Gastroesophageal sphincter (tissue), 4 donors: ENCODE data around the gene INPP4B. TPM values are rescaled to one million over a fixed set of nuclear protein-coding genes. Genes with fewer than 3 reads are reported as not detected.
"Not testable (repeated sequence)": the region's sequence is repeated elsewhere in the genome, so short reads cannot be mapped to it uniquely, and the experiment has no call there.

Experiments
- ATAC-seq: fragments of 150-250 bp; one replicate; pipeline ENCODE4 v1.9.1; 2016; ENCODE audit warnings: mild to moderate bottlenecking, moderate library complexity
- H3K27ac ChIP-seq, 4 donors: fragments of 200-600 bp; sonication (generic) in 3 of 4; 1 replicate in 3 of 4; 2 replicates in 1 of 4; pipeline ENCODE4 v1.5.1; 2016 to 2019
- H3K27me3 ChIP-seq: fragments of 200-600 bp; sonication (generic); one replicate; pipeline ENCODE4 v1.5.1; 2019
- H3K36me3 ChIP-seq, 2 donors: fragments of 200-600 bp; sonication (generic); one replicate each; pipeline ENCODE4 v1.5.1; 2019; ENCODE audit warnings: control low read depth in 1 of 2
- H3K4me1 ChIP-seq, 3 donors: fragments of 200-600 bp; sonication (generic); 1 replicate in 2 of 3; 2 replicates in 1 of 3; pipeline ENCODE4 v1.5.1; 2016 to 2019; ENCODE audit warnings: control low read depth in 2 of 3
- H3K4me3 ChIP-seq, 2 donors: fragments of 200-600 bp; sonication (generic); one replicate each; pipeline ENCODE4 v1.5.1; 2019; ENCODE audit warnings: mild to moderate bottlenecking in 1 of 2, moderate library complexity in 1 of 2
- H3K9me3 ChIP-seq, 3 donors: fragments of 200-600 bp; sonication (generic); one replicate each; pipeline ENCODE4 v1.5.1; 2017 to 2019; ENCODE audit warnings: control low read depth in 2 of 3
- CTCF ChIP-seq, 4 experiments: fragments of 200-600 bp in 2 of 4; fragments of 450-650 bp in 2 of 4; sonication (generic) in 1 of 4; IDR thresholded peaks; one replicate each; pipeline ENCODE4 v1.5.1; 2017 to 2019; ENCODE audit warnings: antibody characterized with exemption in 4 of 4, mild to moderate bottlenecking in 2 of 4, moderate library complexity in 2 of 4
- EP300 ChIP-seq: sonication (generic); formaldehyde crosslinking; IDR thresholded peaks from one replicate; pipeline ENCODE4 v1.6.1; 2017; ENCODE audit warnings: antibody characterized with exemption, mild to moderate bottlenecking
- POLR2A ChIP-seq, 2 donors: fragments of 450-650 bp; IDR thresholded peaks; one replicate each; pipeline ENCODE4 v1.6.1; 2017; ENCODE audit warnings: antibody characterized with exemption in 2 of 2, mild to moderate bottlenecking in 2 of 2, moderate library complexity in 1 of 2
- POLR2AphosphoS5 ChIP-seq: sonication (generic); formaldehyde crosslinking; IDR thresholded peaks from one replicate; pipeline ENCODE4 v1.6.1; 2017; ENCODE audit warnings: antibody characterized with exemption
- WGBS, 2 donors: methylation state at CpG; one replicate each; pipeline ENCODE4 v1.1.5; 2018; ENCODE audit warnings: low coverage in 1 of 2; 5-methylcytosine and 5-hydroxymethylcytosine counted together
- total RNA-seq, 4 donors: library from RNA; depleted of rRNA; stranded (reverse); fragments of >200 nt; gene quantifications; one replicate each; pipeline ENCODE4 v1.1.0, GENCODE V29; 2016

The INPP4B gene
- total RNA-seq, 4 donors from 2014 or later = 17.6 to 63.8 (median 31.3) TPM

- Histone ChIP-seq H3K4me3 (no peak overlapping the region), H3K27me3 (no peaks in the 10 kb centered on the region), H3K9me3 (no peaks in the 10 kb centered on the region), H3K36me3 (no peaks in the 10 kb centered on the region), H3K27ac (no peak overlapping the region), H3K4me1 (no peaks in the 10 kb centered on the region)
- TF ChIP-seq EP300 (no peak), POLR2A (IDR thresholded peaks at IDR 0.05) (no peak), CTCF (IDR thresholded peaks at IDR 0.05) (no peak), POLR2AphosphoS5 (no peak)
- WGBS, 2 donors = 49 to 65% methylated on average over 2 of the region's 2 CpGs
- ATAC-seq = no peak
Observed at GRCh38 chr4:142809559-142809958, 36.5 kb downstream of the INPP4B start.

GRCh38 chr4:142803879-142804278, 42.2 kb downstream of the INPP4B start:
- not testable (repeated sequence) for H3K27ac ChIP-seq, H3K9me3 ChIP-seq, H3K27me3 ChIP-seq, H3K36me3 ChIP-seq, ATAC-seq, H3K4me1 ChIP-seq, H3K4me3 ChIP-seq
- 95 to 98% methylated on average over 5 of the region's 5 CpGs for WGBS, 2 donors

- Histone ChIP-seq H3K27ac (no peak overlapping the region), H3K9me3 (no peaks in the 10 kb centered on the region), H3K4me1 (no peaks in the 10 kb centered on the region), H3K27me3 (no peaks in the 10 kb centered on the region), H3K4me3 (no peak overlapping the region), H3K36me3 (no peaks in the 10 kb centered on the region)
- WGBS, 2 donors = 85 to 100% methylated on average over 2 of the region's 2 CpGs
- TF ChIP-seq CTCF (IDR thresholded peaks at IDR 0.05) (no peak), POLR2A (IDR thresholded peaks at IDR 0.05) (no peak), EP300 (no peak), POLR2AphosphoS5 (no peak)
- ATAC-seq = no peak
Observed at GRCh38 chr4:142801966-142802365, 44.1 kb downstream of the INPP4B start.

GRCh38 chr4:142781114-142781513, 65.0 kb downstream of the INPP4B start:
- Histone ChIP-seq H3K4me3 (no peak overlapping the region), H3K9me3 (no peaks in the 10 kb centered on the region), H3K36me3 (no peaks in the 10 kb centered on the region), H3K27ac (no peak overlapping the region), H3K27me3 (no peaks in the 10 kb centered on the region), H3K4me1 (peaks cover 0 to 14% (median 0%) of the 10 kb centered on the region in 3 donors)
- no peak for ATAC-seq
- TF ChIP-seq POLR2A (IDR thresholded peaks at IDR 0.05) = no peak
- no peak for TF ChIP-seq CTCF (IDR thresholded peaks at IDR 0.05)
- TF ChIP-seq POLR2AphosphoS5 = no peak
- 20 to 40% methylated on average over 1 of the region's 1 CpG for WGBS, 2 donors

- Histone ChIP-seq H3K4me1 (peaks cover 0 to 14% (median 0%) of the 10 kb centered on the region in 3 donors), H3K27me3 (no peaks in the 10 kb centered on the region), H3K36me3 (no peaks in the 10 kb centered on the region), H3K9me3 (no peaks in the 10 kb centered on the region), H3K4me3 (no peak overlapping the region), H3K27ac (no peak overlapping the region)
- ATAC-seq = no peak
- 25 to 30% methylated on average over 1 of the region's 1 CpG for WGBS, 2 donors
- TF ChIP-seq POLR2A (IDR thresholded peaks at IDR 0.05) = no peak
- no peak for TF ChIP-seq POLR2AphosphoS5
- TF ChIP-seq EP300 = no peak
- no peak for TF ChIP-seq CTCF (IDR thresholded peaks at IDR 0.05)
Observed at GRCh38 chr4:142778900-142779299, 67.2 kb downstream of the INPP4B start.
